Measurements from ENCODE around the gene PCBP4. TPM values are rescaled to one million over a fixed set of nuclear protein-coding genes. Genes with fewer than 3 reads are reported as not detected.
A peak's percentile ranks its signal among the peaks of the same experiment; 100 is the strongest.

The PCBP4 gene
- total and polyA plus RNA-seq, 2 donors (not counting 1 experiment from before 2014, with no cell fraction given), result 15.3 to 25.6 TPM

GRCh38 chr3:51978143-51978502, 10.9 kb upstream of the PCBP4 start:
- no peaks in the 10 kb centered on the region for H3K27me3 ChIP-seq (replicated peaks in 1 of 4; ENCODE audit: control extremely low read depth in 1 of 4, control insufficient read depth in 3 of 4, insufficient read depth in 4 of 4, low read length in 3 of 4)
- peaks cover 24 to 33% of the 10 kb centered on the region in 2 donors for H3K4me1 ChIP-seq (ENCODE audit: control insufficient read depth in 2 of 2, insufficient read depth in 2 of 2, low read length in 2 of 2)
- no peak overlapping the region for H3K4me3 Mint-ChIP-seq
- H3K9me3 Mint-ChIP-seq (ENCODE audit: insufficient read depth), result no peaks in the 10 kb centered on the region
- H4K20me1 ChIP-seq (ENCODE audit: control insufficient read depth, insufficient read depth, low read length, poor library complexity, severe bottlenecking), result no peaks in the 10 kb centered on the region
- peaks cover 31% of the 10 kb centered on the region for H3K79me2 ChIP-seq (ENCODE audit: control insufficient read depth, insufficient read depth, low read length)
- H2AFZ ChIP-seq (ENCODE audit: insufficient read depth, low read depth, low read length, poor library complexity, severe bottlenecking), result no peak overlapping the region
- ChIA-PET CTCF (no interaction called here), POLR2A (no interaction called here)
- no peak for TF ChIP-seq CTCF (IDR thresholded peaks at IDR 0.05)
- TF ChIP-seq EZH2 (IDR thresholded peaks at IDR 0.05; ENCODE audit: borderline replicate concordance, insufficient read depth, low read depth, low read length, poor library complexity, severe bottlenecking), result no peak
- no peak overlapping the region for H3K9ac ChIP-seq (ENCODE audit: low read length)
- intact Hi-C loops (cut with micrococcal nuclease), result loop anchor here (10.0 kb wide), 1 partner anchor 727 kb away; the partner anchor contains the start of genes GLT8D1 and SPCS1
- H3K4me1 Mint-ChIP-seq, result peaks cover 34% of the 10 kb centered on the region
- no peak overlapping the region for H3K4me3 ChIP-seq (ENCODE audit: control extremely low read depth in 1 of 5, extremely low read depth in 1 of 5, insufficient read depth in 1 of 5, low read depth in 2 of 5, low read length in 4 of 5)
- 90% methylated on average over 3 of the region's 4 CpGs for WGBS (ENCODE audit: insufficient coverage)
- no peak for ATAC-seq (ENCODE audit: low read depth)
- DNase-seq, result no peak
- no peak overlapping the region for H3K27ac Mint-ChIP-seq
- peaks cover 0 to 5% of the 10 kb centered on the region in 2 experiments for H3K36me3 ChIP-seq (replicated peaks in 1 of 2; ENCODE audit: control extremely low read depth in 1 of 2, control insufficient read depth in 1 of 2, extremely low read depth in 1 of 2, insufficient read depth in 2 of 2, low read length in 1 of 2)
- H3K27me3 Mint-ChIP-seq, result no peaks in the 10 kb centered on the region
- H3K9me3 ChIP-seq (ENCODE audit: control extremely low read depth in 1 of 3, control insufficient read depth in 2 of 3, insufficient read depth in 1 of 3, low read length in 2 of 3), result no peaks in the 10 kb centered on the region
- no peak overlapping the region for H3K4me2 ChIP-seq (replicated peaks; ENCODE audit: low read depth, low read length, poor library complexity, severe bottlenecking)
- no peak overlapping the region for H3K27ac ChIP-seq (ENCODE audit: low read length in 2 of 2)

GRCh38 chr3:51977446-51978142, 10.3 kb upstream of the PCBP4 start:
- Histone ChIP-seq H3K36me3 (replicated peaks in 1 of 2; ENCODE audit: control extremely low read depth in 1 of 2, control insufficient read depth in 1 of 2, extremely low read depth in 1 of 2, insufficient read depth in 2 of 2, low read length in 1 of 2) (peaks cover 0 to 5% of the 10 kb centered on the region in 2 experiments), H3K9ac (ENCODE audit: low read length) (no peak overlapping the region), H3K4me1 (ENCODE audit: control insufficient read depth in 2 of 2, insufficient read depth in 2 of 2, low read length in 2 of 2) (peaks cover 22 to 31% of the 10 kb centered on the region in 2 donors), H3K4me2 (replicated peaks; ENCODE audit: low read depth, low read length, poor library complexity, severe bottlenecking) (no peak overlapping the region), H3K27ac (ENCODE audit: low read length in 2 of 2) (no peak overlapping the region), H3K79me2 (ENCODE audit: control insufficient read depth, insufficient read depth, low read length) (peaks cover 31% of the 10 kb centered on the region), H4K20me1 (ENCODE audit: control insufficient read depth, insufficient read depth, low read length, poor library complexity, severe bottlenecking) (no peaks in the 10 kb centered on the region), H3K27me3 (replicated peaks in 1 of 4; ENCODE audit: control extremely low read depth in 1 of 4, control insufficient read depth in 3 of 4, insufficient read depth in 4 of 4, low read length in 3 of 4) (no peaks in the 10 kb centered on the region), H3K4me3 (ENCODE audit: control extremely low read depth in 1 of 5, extremely low read depth in 1 of 5, insufficient read depth in 1 of 5, low read depth in 2 of 5, low read length in 4 of 5) (no peak overlapping the region), H2AFZ (ENCODE audit: insufficient read depth, low read depth, low read length, poor library complexity, severe bottlenecking) (no peak overlapping the region), H3K9me3 (ENCODE audit: control extremely low read depth in 1 of 3, control insufficient read depth in 2 of 3, insufficient read depth in 1 of 3, low read length in 2 of 3) (no peaks in the 10 kb centered on the region)
- ChIA-PET POLR2A (no interaction called here), CTCF (no interaction called here)
- TF ChIP-seq CTCF (IDR thresholded peaks at IDR 0.05) (no peak), EZH2 (IDR thresholded peaks at IDR 0.05; ENCODE audit: borderline replicate concordance, insufficient read depth, low read depth, low read length, poor library complexity, severe bottlenecking) (no peak)
- WGBS (ENCODE audit: insufficient coverage), result 70% methylated on average over 4 of the region's 9 CpGs
- ATAC-seq (ENCODE audit: low read depth) (no peak), DNase-seq (no peak)
- intact Hi-C loops (cut with micrococcal nuclease), result loop anchor here (10.0 kb wide), 1 partner anchor 727 kb away; the partner anchor contains the start of genes GLT8D1 and SPCS1
- H3K4me1 Mint-ChIP-seq, result peaks cover 30% of the 10 kb centered on the region
- H3K27me3 Mint-ChIP-seq, result no peaks in the 10 kb centered on the region
- H3K27ac Mint-ChIP-seq, result peak overlapping the region; percentile 37
- H3K4me3 Mint-ChIP-seq, result peak overlapping the region; percentile 65
- H3K9me3 Mint-ChIP-seq (ENCODE audit: insufficient read depth), result no peaks in the 10 kb centered on the region

Data from B cell (primary cell).